ENCODE measurements around the gene LRIT1. TPM values are rescaled to one million over a fixed set of nuclear protein-coding genes. Genes with fewer than 3 reads are reported as not detected.
"Not testable (repeated sequence)": the region's sequence is repeated elsewhere in the genome, so short reads cannot be mapped to it uniquely, and the experiment has no call there.

The LRIT1 gene
- total RNA-seq, 3 donors from 2014 or later (not counting 1 experiment from before 2014, with no cell fraction given) = not detected

DNA sequence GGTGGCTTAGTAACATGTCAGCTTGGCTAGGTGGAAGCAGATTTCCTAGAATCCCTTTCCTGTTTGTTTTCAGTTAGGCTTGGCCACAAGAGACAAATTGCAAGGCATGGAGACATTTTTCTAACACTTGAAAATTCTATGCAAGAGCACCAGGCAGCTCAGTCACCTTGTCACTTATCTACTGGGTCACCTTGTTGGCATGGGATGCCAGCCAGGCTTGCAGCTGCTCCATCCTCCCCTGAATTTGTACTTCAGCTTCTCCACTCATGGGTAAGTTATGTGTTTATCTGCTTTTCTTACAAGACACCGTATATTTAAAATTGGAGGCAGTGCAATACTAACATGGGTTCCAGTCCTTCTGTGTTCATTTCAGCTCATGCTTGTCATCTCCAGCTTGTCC, 46.8 kb upstream of the LRIT1 start:
- no peaks in the 10 kb centered on the region for H3K4me1 ChIP-seq (ENCODE audit: control insufficient read depth, insufficient read depth, low read length)
- no peaks in the 10 kb centered on the region for H3K9me3 ChIP-seq (ENCODE audit: control insufficient read depth, insufficient read depth, low read length)
- Mint-ChIP-seq H3K36me3 (no peaks in the 10 kb centered on the region), H3K27ac (no peak overlapping the region), H3K4me1 (no peaks in the 10 kb centered on the region), H3K4me3 (no peak overlapping the region), H3K9me3 (no peaks in the 10 kb centered on the region), H3K27me3 (ENCODE audit: low read depth in 2 of 2) (peaks cover 11 to 13% of the 10 kb centered on the region in 2 donors)
- no peaks in the 10 kb centered on the region for H3K27me3 ChIP-seq (ENCODE audit: control insufficient read depth, insufficient read depth, low read length)
- TF ChIP-seq, protein P1, sequence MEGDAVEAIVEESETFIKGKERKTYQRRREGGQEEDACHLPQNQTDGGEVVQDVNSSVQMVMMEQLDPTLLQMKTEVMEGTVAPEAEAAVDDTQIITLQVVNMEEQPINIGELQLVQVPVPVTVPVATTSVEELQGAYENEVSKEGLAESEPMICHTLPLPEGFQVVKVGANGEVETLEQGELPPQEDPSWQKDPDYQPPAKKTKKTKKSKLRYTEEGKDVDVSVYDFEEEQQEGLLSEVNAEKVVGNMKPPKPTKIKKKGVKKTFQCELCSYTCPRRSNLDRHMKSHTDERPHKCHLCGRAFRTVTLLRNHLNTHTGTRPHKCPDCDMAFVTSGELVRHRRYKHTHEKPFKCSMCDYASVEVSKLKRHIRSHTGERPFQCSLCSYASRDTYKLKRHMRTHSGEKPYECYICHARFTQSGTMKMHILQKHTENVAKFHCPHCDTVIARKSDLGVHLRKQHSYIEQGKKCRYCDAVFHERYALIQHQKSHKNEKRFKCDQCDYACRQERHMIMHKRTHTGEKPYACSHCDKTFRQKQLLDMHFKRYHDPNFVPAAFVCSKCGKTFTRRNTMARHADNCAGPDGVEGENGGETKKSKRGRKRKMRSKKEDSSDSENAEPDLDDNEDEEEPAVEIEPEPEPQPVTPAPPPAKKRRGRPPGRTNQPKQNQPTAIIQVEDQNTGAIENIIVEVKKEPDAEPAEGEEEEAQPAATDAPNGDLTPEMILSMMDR (IDR thresholded peaks at IDR 0.05) = no peak
- H3K27ac ChIP-seq (ENCODE audit: low read length) = no peak overlapping the region
- H3K36me3 ChIP-seq (ENCODE audit: control insufficient read depth, insufficient read depth, low read length) = no peaks in the 10 kb centered on the region
- 88% methylated on average over 1 of the region's 1 CpG for WGBS (ENCODE audit: insufficient coverage)
- intact Hi-C loops (cut with micrococcal nuclease) = no loop called here
- H3K4me3 ChIP-seq (ENCODE audit: low read length) = no peak overlapping the region
- ATAC-seq (no peak), DNase-seq (no peak)

GRCh38 chr10:84286695-84287094, 45.3 kb upstream of the LRIT1 start:
- DNase-seq (no peak), ATAC-seq (no peak)
- TF ChIP-seq, protein P1 (IDR thresholded peaks at IDR 0.05) = no peak
- Histone ChIP-seq H3K4me3 (ENCODE audit: low read length) (no peak overlapping the region), H3K9me3 (ENCODE audit: control insufficient read depth, insufficient read depth, low read length) (no peaks in the 10 kb centered on the region), H3K4me1 (ENCODE audit: control insufficient read depth, insufficient read depth, low read length) (no peaks in the 10 kb centered on the region), H3K36me3 (ENCODE audit: control insufficient read depth, insufficient read depth, low read length) (no peaks in the 10 kb centered on the region), H3K27ac (ENCODE audit: low read length) (no peak overlapping the region), H3K27me3 (ENCODE audit: control insufficient read depth, insufficient read depth, low read length) (no peaks in the 10 kb centered on the region)
- H3K36me3 Mint-ChIP-seq = no peaks in the 10 kb centered on the region
- peaks cover 11 to 13% of the 10 kb centered on the region in 2 donors for H3K27me3 Mint-ChIP-seq (ENCODE audit: low read depth in 2 of 2)
- H3K4me1 Mint-ChIP-seq = no peaks in the 10 kb centered on the region
- H3K9me3 Mint-ChIP-seq = no peaks in the 10 kb centered on the region
- H3K4me3 Mint-ChIP-seq = no peak overlapping the region
- intact Hi-C loops (cut with micrococcal nuclease) = no loop called here
- no peak overlapping the region for H3K27ac Mint-ChIP-seq

DNA sequence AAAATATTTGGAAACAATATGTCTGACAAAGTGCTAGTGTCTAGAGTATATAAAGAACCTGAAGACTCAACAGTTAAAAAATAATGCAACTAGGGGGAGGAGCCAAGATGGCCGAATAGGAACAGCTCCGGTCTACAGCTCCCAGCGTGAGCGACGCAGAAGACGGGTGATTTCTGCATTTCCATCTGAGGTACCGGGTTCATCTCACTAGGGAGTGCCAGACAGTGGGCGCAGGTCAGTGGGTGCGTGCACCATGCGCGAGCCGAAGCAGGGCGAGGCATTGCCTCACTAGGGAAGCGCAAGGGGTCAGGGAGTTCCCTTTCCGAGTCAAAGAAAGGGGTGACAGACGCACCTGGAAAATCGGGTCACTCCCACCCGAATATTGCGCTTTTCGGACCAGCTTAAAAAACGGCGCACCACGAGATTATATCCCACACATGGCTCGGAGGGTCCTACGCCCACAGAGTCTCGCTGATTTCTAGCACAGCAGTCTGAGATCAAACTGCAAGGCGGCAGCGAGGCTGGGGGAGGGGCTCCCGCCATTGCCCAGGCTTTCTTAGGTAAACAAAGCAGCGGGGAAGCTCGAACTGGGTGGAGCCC, 38.6 kb upstream of the LRIT1 start:
- H3K36me3 ChIP-seq (ENCODE audit: control insufficient read depth, insufficient read depth, low read length); H3K9me3 ChIP-seq (ENCODE audit: control insufficient read depth, insufficient read depth, low read length); H3K27ac Mint-ChIP-seq; intact Hi-C loops (cut with micrococcal nuclease); H3K4me1 ChIP-seq (ENCODE audit: control insufficient read depth, insufficient read depth, low read length); H3K4me3 Mint-ChIP-seq; H3K4me3 ChIP-seq (ENCODE audit: low read length); H3K4me1 Mint-ChIP-seq; H3K9me3 Mint-ChIP-seq; H3K27ac ChIP-seq (ENCODE audit: low read length); H3K27me3 ChIP-seq (ENCODE audit: control insufficient read depth, insufficient read depth, low read length); DNase-seq; H3K36me3 Mint-ChIP-seq; ATAC-seq: not testable (repeated sequence)
- 83% methylated on average over 20 of the region's 31 CpGs for WGBS (ENCODE audit: insufficient coverage)
- H3K27me3 Mint-ChIP-seq (ENCODE audit: low read depth in 2 of 2) = peaks cover 19 to 43% of the 10 kb centered on the region in 2 donors

- WGBS (ENCODE audit: insufficient coverage) = no CpG with 5 or more reads among the region's 1 CpG
Observed at GRCh38 chr10:84270708-84271107, 29.4 kb upstream of the LRIT1 start.

More at GRCh38 chr10:84270708-84271107, 29.4 kb upstream of the LRIT1 start:
- no peak for DNase-seq
- Mint-ChIP-seq H3K27ac (no peak overlapping the region), H3K36me3 (no peaks in the 10 kb centered on the region), H3K4me3 (no peak overlapping the region), H3K4me1 (peaks cover 5 to 9% of the 10 kb centered on the region in 2 donors), H3K9me3 (no peaks in the 10 kb centered on the region), H3K27me3 (ENCODE audit: low read depth in 2 of 2) (peaks cover 10 to 11% of the 10 kb centered on the region in 2 donors)
- no peaks in the 10 kb centered on the region for H3K4me1 ChIP-seq (ENCODE audit: control insufficient read depth, insufficient read depth, low read length)
- H3K27me3 ChIP-seq (ENCODE audit: control insufficient read depth, insufficient read depth, low read length) = peaks cover 2% of the 10 kb centered on the region
- TF ChIP-seq, protein P1 (IDR thresholded peaks at IDR 0.05) = no peak
- no peaks in the 10 kb centered on the region for H3K9me3 ChIP-seq (ENCODE audit: control insufficient read depth, insufficient read depth, low read length)
- H3K27ac ChIP-seq (ENCODE audit: low read length) = no peak overlapping the region
- intact Hi-C loops (cut with micrococcal nuclease) = no loop called here
- ATAC-seq = no peak
- H3K4me3 ChIP-seq (ENCODE audit: low read length) = no peak overlapping the region
- H3K36me3 ChIP-seq (ENCODE audit: control insufficient read depth, insufficient read depth, low read length) = no peaks in the 10 kb centered on the region
